ENCODE results near the gene TMEM39A.

DNA sequence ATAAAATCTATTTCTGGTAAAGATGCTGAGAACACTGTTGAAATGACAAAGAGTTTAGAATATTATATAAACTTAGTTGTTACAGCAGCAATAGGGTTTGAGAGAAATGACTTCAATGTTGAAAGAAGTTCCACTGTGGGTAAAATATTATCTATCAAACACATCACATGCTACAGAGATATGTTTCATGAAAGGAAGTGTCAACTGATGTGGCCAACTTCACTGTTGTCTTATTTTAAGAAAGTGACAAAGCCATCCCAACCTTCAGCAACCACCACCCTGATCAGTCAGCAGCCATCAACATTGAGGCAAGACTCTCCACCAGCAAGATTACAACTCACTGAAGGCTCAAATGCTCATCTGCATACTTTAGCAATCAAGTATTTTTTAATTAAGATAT is 20.2 kb downstream of the TMEM39A start:
- TF ChIP-seq, protein P1, sequence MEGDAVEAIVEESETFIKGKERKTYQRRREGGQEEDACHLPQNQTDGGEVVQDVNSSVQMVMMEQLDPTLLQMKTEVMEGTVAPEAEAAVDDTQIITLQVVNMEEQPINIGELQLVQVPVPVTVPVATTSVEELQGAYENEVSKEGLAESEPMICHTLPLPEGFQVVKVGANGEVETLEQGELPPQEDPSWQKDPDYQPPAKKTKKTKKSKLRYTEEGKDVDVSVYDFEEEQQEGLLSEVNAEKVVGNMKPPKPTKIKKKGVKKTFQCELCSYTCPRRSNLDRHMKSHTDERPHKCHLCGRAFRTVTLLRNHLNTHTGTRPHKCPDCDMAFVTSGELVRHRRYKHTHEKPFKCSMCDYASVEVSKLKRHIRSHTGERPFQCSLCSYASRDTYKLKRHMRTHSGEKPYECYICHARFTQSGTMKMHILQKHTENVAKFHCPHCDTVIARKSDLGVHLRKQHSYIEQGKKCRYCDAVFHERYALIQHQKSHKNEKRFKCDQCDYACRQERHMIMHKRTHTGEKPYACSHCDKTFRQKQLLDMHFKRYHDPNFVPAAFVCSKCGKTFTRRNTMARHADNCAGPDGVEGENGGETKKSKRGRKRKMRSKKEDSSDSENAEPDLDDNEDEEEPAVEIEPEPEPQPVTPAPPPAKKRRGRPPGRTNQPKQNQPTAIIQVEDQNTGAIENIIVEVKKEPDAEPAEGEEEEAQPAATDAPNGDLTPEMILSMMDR (IDR thresholded peaks at IDR 0.05) = no peak
- no peak for TF ChIP-seq POLR2A (IDR thresholded peaks at IDR 0.05)
- TF ChIP-seq POLR2AphosphoS5 (IDR thresholded peaks at IDR 0.05) = no peak

Data from breast epithelium (tissue), 3 donors.